Mammary epithelial cell (primary cell): ENCODE data around the gene CDK4.

Experiments used
- EZH2 ChIP-seq: IDR thresholded peaks from 2 replicates; pipeline ENCODE4 v1.6.1; 2012; ENCODE audit warnings: low read length, inconsistent platforms, borderline replicate concordance
- TF ChIP-seq, protein P1 (sequence below), 2 donors: IDR thresholded peaks in 1 of 2; conservative IDR thresholded peaks in 1 of 2; 2 replicates each; pipeline ENCODE4 v1.5.1; 2011 to 2012; ENCODE audit warnings: inconsistent platforms in 2 of 2, low read length in 2 of 2, mild to moderate bottlenecking in 2 of 2, control low read depth in 1 of 2, low read depth in 1 of 2; ENCODE audit not compliant: insufficient read depth in 1 of 2; ENCODE audit errors: extremely low read depth in 1 of 2

- TF ChIP-seq, protein P1, sequence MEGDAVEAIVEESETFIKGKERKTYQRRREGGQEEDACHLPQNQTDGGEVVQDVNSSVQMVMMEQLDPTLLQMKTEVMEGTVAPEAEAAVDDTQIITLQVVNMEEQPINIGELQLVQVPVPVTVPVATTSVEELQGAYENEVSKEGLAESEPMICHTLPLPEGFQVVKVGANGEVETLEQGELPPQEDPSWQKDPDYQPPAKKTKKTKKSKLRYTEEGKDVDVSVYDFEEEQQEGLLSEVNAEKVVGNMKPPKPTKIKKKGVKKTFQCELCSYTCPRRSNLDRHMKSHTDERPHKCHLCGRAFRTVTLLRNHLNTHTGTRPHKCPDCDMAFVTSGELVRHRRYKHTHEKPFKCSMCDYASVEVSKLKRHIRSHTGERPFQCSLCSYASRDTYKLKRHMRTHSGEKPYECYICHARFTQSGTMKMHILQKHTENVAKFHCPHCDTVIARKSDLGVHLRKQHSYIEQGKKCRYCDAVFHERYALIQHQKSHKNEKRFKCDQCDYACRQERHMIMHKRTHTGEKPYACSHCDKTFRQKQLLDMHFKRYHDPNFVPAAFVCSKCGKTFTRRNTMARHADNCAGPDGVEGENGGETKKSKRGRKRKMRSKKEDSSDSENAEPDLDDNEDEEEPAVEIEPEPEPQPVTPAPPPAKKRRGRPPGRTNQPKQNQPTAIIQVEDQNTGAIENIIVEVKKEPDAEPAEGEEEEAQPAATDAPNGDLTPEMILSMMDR (conservative IDR thresholded peaks at IDR 0.05 in 1 of 2, IDR thresholded peaks at IDR 0.05 in 1 of 2; ENCODE audit: extremely low read depth in 1 of 2, insufficient read depth in 1 of 2, low read depth in 1 of 2, low read length in 2 of 2) = no peak
- no peak for TF ChIP-seq EZH2
Observed at GRCh38 chr12:57713209-57713608, 38.9 kb downstream of the CDK4 start.
